GM12875 (cell line): Measurements from ENCODE around the gene SLC25A39.

Experiments
- H3K4me3 ChIP-seq: one replicate; pipeline ENCODE4 v1.5.1; 2011; ENCODE audit warnings: low read depth, low read length, control low read depth
- CTCF ChIP-seq: IDR thresholded peaks from 2 replicates; pipeline ENCODE4 v1.5.1; 2011; ENCODE audit warnings: low read depth, mild to moderate bottlenecking, control low read depth, inconsistent platforms, low read length, moderate library complexity, borderline replicate concordance; ENCODE audit not compliant: insufficient read depth

SLC25A39 gene

GRCh38 chr17:44308865-44309264 is 15.8 kb downstream of the SLC25A39 start:
- no peak for TF ChIP-seq CTCF
- H3K4me3 ChIP-seq: no peak overlapping the region

- H3K4me3 ChIP-seq: peak within 1 kb of the TSS; percentile 14
These were observed 16.3 kb downstream of the SLC25A39 start, which contains the start of gene RUNDC3A for GRCh38 chr17:44308320-44308818. TSS of gene RUNDC3A (plus strand) at chr17:44308601. CDS start at chr17:44308833, 232 bp downstream.

GRCh38 chr17:44307387-44308186 is 17.0 kb downstream of the SLC25A39 start:
- no peak for TF ChIP-seq CTCF
- H3K4me3 ChIP-seq: no peak overlapping the region

More at GRCh38 chr17:44308320-44308818, 16.3 kb downstream of the SLC25A39 start, which contains the start of gene RUNDC3A:
- no peak for TF ChIP-seq CTCF

- no peak overlapping the region for H3K4me3 ChIP-seq
- TF ChIP-seq CTCF: no peak
These were observed 20.0 kb downstream of the SLC25A39 start for GRCh38 chr17:44304651-44305050.

- no peak overlapping the region for H3K4me3 ChIP-seq
- no peak for TF ChIP-seq CTCF
These were observed 26.6 kb downstream of the SLC25A39 start for GRCh38 chr17:44297975-44298374.

GRCh38 chr17:44293509-44294226 is 31.0 kb downstream of the SLC25A39 start:
- no peak for TF ChIP-seq CTCF
- no peak overlapping the region for H3K4me3 ChIP-seq
